ENCODE measurements around the gene FAM149A.
A peak's percentile ranks its signal among the peaks of the same experiment; 100 is the strongest.

Gene FAM149A

DNA sequence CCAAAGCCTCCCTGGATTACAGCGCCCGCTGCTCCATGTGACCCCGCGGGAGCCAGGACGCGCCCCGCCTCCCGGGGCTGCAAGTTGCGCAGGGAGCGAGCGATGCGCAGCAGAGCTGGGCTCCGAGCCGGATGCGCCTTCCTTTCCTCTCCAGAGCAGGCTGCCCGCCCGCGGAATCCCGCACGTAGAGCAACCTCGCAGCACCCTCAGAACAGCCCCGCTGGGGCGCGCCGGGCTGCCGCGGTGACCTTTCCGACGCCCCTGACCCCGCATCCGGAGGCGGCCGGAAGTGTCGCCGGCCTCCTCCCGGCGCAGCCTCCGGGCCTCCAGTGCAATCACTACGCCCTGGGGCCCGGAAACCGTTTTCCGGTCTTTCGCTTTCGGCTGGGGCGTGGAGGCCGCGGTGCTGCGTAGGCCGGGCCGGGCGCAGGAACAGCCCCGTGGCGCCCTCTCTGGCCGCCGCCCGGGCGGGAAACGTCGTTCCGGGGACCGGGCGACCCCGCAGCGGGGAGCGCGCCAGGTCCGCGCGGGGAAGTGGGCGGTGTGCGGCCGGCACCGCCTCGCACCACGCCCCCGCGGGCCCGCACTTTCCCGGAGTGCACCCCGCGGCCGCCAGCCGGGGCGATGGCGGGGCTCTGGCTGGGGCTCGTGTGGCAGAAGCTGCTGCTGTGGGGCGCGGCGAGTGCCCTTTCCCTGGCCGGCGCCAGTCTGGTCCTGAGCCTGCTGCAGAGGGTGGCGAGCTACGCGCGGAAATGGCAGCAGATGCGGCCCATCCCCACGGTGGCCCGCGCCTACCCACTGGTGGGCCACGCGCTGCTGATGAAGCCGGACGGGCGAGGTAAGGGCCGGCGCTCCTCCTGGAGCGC is 86.9 kb downstream of the FAM149A start, which contains the start of gene CYP4V2:
Gene CYP4V2 (plus strand): TSS at position 368 of the 866 bp plus-strand sequence. CDS start 257 bp downstream, at position 625.
- Histone ChIP-seq H3K27ac (ENCODE audit: low read depth, low read length) (peak within 1 kb of the TSS; percentile 96), H3K4me1 (ENCODE audit: insufficient read depth, low read length) (peaks cover 36% of the 10 kb centered on the region), H3K4me3 (ENCODE audit: low read depth in 1 of 2, low read length in 2 of 2) (peak within 1 kb of the TSS; percentile 86 to 89), H3K36me3 (ENCODE audit: insufficient read depth, low read length) (peaks cover 19% of the 10 kb centered on the region), H3K9ac (ENCODE audit: low read length) (peak within 1 kb of the TSS; percentile 91), H3K27me3 (ENCODE audit: control insufficient read depth in 1 of 2, insufficient read depth in 2 of 2, low read length in 2 of 2) (no peaks in the 10 kb centered on the region), H3K9me3 (ENCODE audit: low read length) (no peaks in the 10 kb centered on the region)

- Histone ChIP-seq H3K9me3 (ENCODE audit: low read length) (no peaks in the 10 kb centered on the region), H3K27me3 (ENCODE audit: control insufficient read depth in 1 of 2, insufficient read depth in 2 of 2, low read length in 2 of 2) (no peaks in the 10 kb centered on the region)
Measured at GRCh38 chr4:186192066-186192612, 87.6 kb downstream of the FAM149A start.

GRCh38 chr4:186193851-186194250 is 89.3 kb downstream of the FAM149A start:
- no peaks in the 10 kb centered on the region for H3K9me3 ChIP-seq (ENCODE audit: low read length)
- peaks cover 19% of the 10 kb centered on the region for H3K36me3 ChIP-seq (ENCODE audit: insufficient read depth, low read length)
- H3K27me3 ChIP-seq (ENCODE audit: control insufficient read depth in 1 of 2, insufficient read depth in 2 of 2, low read length in 2 of 2), result no peaks in the 10 kb centered on the region
- no peak overlapping the region for H3K4me3 ChIP-seq (ENCODE audit: low read depth in 1 of 2, low read length in 2 of 2)
- no peak overlapping the region for H3K9ac ChIP-seq (ENCODE audit: low read length)
- no peak overlapping the region for H3K27ac ChIP-seq (ENCODE audit: low read depth, low read length)
- H3K4me1 ChIP-seq (ENCODE audit: insufficient read depth, low read length), result peaks cover 36% of the 10 kb centered on the region

More at GRCh38 chr4:186192066-186192612, 87.6 kb downstream of the FAM149A start:
- Histone ChIP-seq H3K4me3 (ENCODE audit: low read depth in 1 of 2, low read length in 2 of 2) (peak overlapping the region; percentile 86 to 89), H3K27ac (ENCODE audit: low read depth, low read length) (peak overlapping the region; percentile 96), H3K4me1 (ENCODE audit: insufficient read depth, low read length) (peaks cover 36% of the 10 kb centered on the region), H3K36me3 (ENCODE audit: insufficient read depth, low read length) (peaks cover 19% of the 10 kb centered on the region), H3K9ac (ENCODE audit: low read length) (peak overlapping the region; percentile 91)

DNA sequence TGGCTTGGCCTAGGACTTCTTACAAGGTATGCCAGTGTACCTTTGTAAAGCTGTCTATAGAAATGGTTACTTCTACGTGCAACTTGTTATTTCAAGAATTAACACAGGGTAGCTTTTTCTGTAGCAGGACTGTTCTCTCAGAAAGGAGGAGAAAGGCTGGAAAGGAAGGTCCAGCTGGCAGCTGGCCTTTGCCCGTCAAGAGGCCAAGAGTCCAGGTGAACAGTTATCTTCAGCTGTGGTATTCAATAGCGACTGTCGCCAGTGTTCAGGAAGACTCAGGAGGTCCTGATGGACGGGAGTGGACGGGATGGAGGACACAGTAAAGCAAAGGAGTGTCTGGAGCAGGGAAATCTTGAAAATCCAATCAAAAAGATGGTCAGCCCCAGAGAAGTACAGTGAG is 91.6 kb downstream of the FAM149A start:
- no peak overlapping the region for H3K4me3 ChIP-seq (ENCODE audit: low read depth in 1 of 2, low read length in 2 of 2)
- H3K36me3 ChIP-seq (ENCODE audit: insufficient read depth, low read length), result peaks cover 19% of the 10 kb centered on the region
- peaks cover 19% of the 10 kb centered on the region for H3K4me1 ChIP-seq (ENCODE audit: insufficient read depth, low read length)
- H3K9me3 ChIP-seq (ENCODE audit: low read length), result no peaks in the 10 kb centered on the region
- no peak overlapping the region for H3K27ac ChIP-seq (ENCODE audit: low read depth, low read length)
- no peaks in the 10 kb centered on the region for H3K27me3 ChIP-seq (ENCODE audit: control insufficient read depth in 1 of 2, insufficient read depth in 2 of 2, low read length in 2 of 2)
- no peak overlapping the region for H3K9ac ChIP-seq (ENCODE audit: low read length)

DNA sequence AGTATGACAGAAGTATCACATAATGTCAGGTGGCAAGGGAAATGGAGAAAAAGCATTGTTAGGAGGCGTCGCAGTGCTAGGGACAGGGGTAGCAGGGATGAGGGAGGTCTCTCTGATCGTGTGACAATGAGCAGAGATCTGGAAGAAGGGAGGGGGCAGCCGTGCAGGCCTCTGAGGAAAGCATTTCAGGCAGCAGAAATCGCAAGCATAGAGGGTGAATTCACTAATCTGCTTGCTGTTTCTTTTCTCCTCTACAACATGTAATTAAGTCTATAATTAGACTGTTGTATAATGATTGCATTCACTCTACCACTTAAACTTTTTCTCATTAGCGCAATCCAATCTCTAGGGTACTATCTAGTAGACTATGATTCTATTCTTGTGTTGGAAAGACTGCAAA is 96.0 kb downstream of the FAM149A start:
- Histone ChIP-seq H3K4me3 (ENCODE audit: low read depth in 1 of 2, low read length in 2 of 2) (no peak overlapping the region), H3K4me1 (ENCODE audit: insufficient read depth, low read length) (peaks cover 6% of the 10 kb centered on the region), H3K36me3 (ENCODE audit: insufficient read depth, low read length) (peaks cover 2% of the 10 kb centered on the region), H3K27ac (ENCODE audit: low read depth, low read length) (no peak overlapping the region), H3K27me3 (ENCODE audit: control insufficient read depth in 1 of 2, insufficient read depth in 2 of 2, low read length in 2 of 2) (no peaks in the 10 kb centered on the region), H3K9ac (ENCODE audit: low read length) (no peak overlapping the region), H3K9me3 (ENCODE audit: low read length) (no peaks in the 10 kb centered on the region)

- Histone ChIP-seq H3K4me3 (ENCODE audit: low read depth in 1 of 2, low read length in 2 of 2) (no peak overlapping the region), H3K4me1 (ENCODE audit: insufficient read depth, low read length) (peaks cover 6% of the 10 kb centered on the region), H3K27me3 (ENCODE audit: control insufficient read depth in 1 of 2, insufficient read depth in 2 of 2, low read length in 2 of 2) (no peaks in the 10 kb centered on the region), H3K9ac (ENCODE audit: low read length) (no peak overlapping the region), H3K9me3 (ENCODE audit: low read length) (no peaks in the 10 kb centered on the region), H3K27ac (ENCODE audit: low read depth, low read length) (no peak overlapping the region), H3K36me3 (ENCODE audit: insufficient read depth, low read length) (no peaks in the 10 kb centered on the region)
Measured at GRCh38 chr4:186201010-186201409, 96.5 kb downstream of the FAM149A start.

GRCh38 chr4:186201535-186202230 is 97.2 kb downstream of the FAM149A start:
- H3K9me3 ChIP-seq (ENCODE audit: low read length), result no peaks in the 10 kb centered on the region
- no peaks in the 10 kb centered on the region for H3K27me3 ChIP-seq (ENCODE audit: control insufficient read depth in 1 of 2, insufficient read depth in 2 of 2, low read length in 2 of 2)
- no peak overlapping the region for H3K27ac ChIP-seq (ENCODE audit: low read depth, low read length)
- H3K4me1 ChIP-seq (ENCODE audit: insufficient read depth, low read length), result peaks cover 6% of the 10 kb centered on the region
- H3K9ac ChIP-seq (ENCODE audit: low read length), result no peak overlapping the region
- no peak overlapping the region for H3K4me3 ChIP-seq (ENCODE audit: low read depth in 1 of 2, low read length in 2 of 2)
- H3K36me3 ChIP-seq (ENCODE audit: insufficient read depth, low read length), result no peaks in the 10 kb centered on the region

DNA sequence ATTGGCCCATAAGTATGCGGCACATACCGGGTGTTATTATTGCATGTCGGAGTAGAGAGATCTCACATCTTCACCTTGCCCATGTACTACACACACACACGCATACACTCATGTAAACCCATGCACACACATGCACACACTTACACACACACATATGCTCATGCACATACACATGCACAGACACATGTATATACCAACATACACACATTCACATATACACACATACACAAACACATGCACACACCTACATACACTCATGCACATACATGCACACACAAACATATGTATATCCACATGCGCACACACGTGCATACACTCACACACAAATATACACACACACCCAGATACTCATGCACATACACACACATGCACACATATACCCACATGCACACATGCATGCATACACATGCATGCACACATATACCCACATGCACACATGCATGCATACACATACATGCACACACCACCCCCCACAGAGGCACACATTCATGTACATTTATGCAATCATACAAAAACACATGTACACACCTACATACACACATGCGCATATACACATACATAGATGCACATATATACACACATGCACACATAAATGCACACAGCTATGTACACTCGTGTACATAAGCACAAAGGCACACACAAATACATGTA is 98.1 kb downstream of the FAM149A start:
- Histone ChIP-seq H3K9me3 (ENCODE audit: low read length) (no peaks in the 10 kb centered on the region), H3K36me3 (ENCODE audit: insufficient read depth, low read length) (no peaks in the 10 kb centered on the region), H3K4me1 (ENCODE audit: insufficient read depth, low read length) (peaks cover 6% of the 10 kb centered on the region), H3K27me3 (ENCODE audit: control insufficient read depth in 1 of 2, insufficient read depth in 2 of 2, low read length in 2 of 2) (no peaks in the 10 kb centered on the region), H3K27ac (ENCODE audit: low read depth, low read length) (no peak overlapping the region), H3K9ac (ENCODE audit: low read length) (no peak overlapping the region), H3K4me3 (ENCODE audit: low read depth in 1 of 2, low read length in 2 of 2) (no peak overlapping the region)

GRCh38 chr4:186203406-186203805 is 98.9 kb downstream of the FAM149A start:
- H3K9ac ChIP-seq (ENCODE audit: low read length), result no peak overlapping the region
- peak overlapping the region in 1 of 2 donors; percentile 1 for H3K4me3 ChIP-seq (ENCODE audit: low read depth in 1 of 2, low read length in 2 of 2)
- no peaks in the 10 kb centered on the region for H3K36me3 ChIP-seq (ENCODE audit: insufficient read depth, low read length)
- H3K27me3 ChIP-seq (ENCODE audit: control insufficient read depth in 1 of 2, insufficient read depth in 2 of 2, low read length in 2 of 2), result no peaks in the 10 kb centered on the region
- peaks cover 6% of the 10 kb centered on the region for H3K4me1 ChIP-seq (ENCODE audit: insufficient read depth, low read length)
- H3K27ac ChIP-seq (ENCODE audit: low read depth, low read length), result no peak overlapping the region
- H3K9me3 ChIP-seq (ENCODE audit: low read length), result no peaks in the 10 kb centered on the region

- Histone ChIP-seq H3K27me3 (ENCODE audit: control insufficient read depth in 1 of 2, insufficient read depth in 2 of 2, low read length in 2 of 2) (no peaks in the 10 kb centered on the region), H3K36me3 (ENCODE audit: insufficient read depth, low read length) (peaks cover 7% of the 10 kb centered on the region), H3K9ac (ENCODE audit: low read length) (no peak overlapping the region), H3K27ac (ENCODE audit: low read depth, low read length) (no peak overlapping the region), H3K4me3 (ENCODE audit: low read depth in 1 of 2, low read length in 2 of 2) (peak overlapping the region in 1 of 2 donors; percentile 44), H3K9me3 (ENCODE audit: low read length) (no peaks in the 10 kb centered on the region), H3K4me1 (ENCODE audit: insufficient read depth, low read length) (peaks cover 6% of the 10 kb centered on the region)
Measured at GRCh38 chr4:186204103-186204559, 99.6 kb downstream of the FAM149A start.

DNA sequence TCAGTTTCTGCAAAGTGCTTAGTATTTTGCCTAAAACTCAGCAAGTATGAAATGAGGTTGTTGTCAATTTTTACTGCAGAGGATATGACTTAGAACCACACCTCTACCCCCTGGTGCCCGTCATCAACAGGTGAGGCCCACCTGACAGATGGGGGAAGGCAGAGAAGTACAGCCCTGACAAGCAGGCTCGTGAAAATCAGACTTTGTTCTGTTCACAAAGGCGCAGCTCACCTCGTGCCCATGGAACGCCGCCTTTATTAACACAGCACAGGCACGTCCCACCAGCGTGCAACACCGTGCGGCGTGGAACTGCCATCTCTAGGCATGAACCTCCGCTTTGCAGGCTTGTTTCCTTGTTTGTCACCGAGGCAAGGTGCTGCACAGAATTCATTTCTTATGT is 100.2 kb downstream of the FAM149A start:
- peak overlapping the region in 1 of 2 donors; percentile 44 for H3K4me3 ChIP-seq (ENCODE audit: low read depth in 1 of 2, low read length in 2 of 2)
- no peak overlapping the region for H3K27ac ChIP-seq (ENCODE audit: low read depth, low read length)
- peaks cover 12% of the 10 kb centered on the region for H3K36me3 ChIP-seq (ENCODE audit: insufficient read depth, low read length)
- H3K9ac ChIP-seq (ENCODE audit: low read length), result no peak overlapping the region
- no peaks in the 10 kb centered on the region for H3K27me3 ChIP-seq (ENCODE audit: control insufficient read depth in 1 of 2, insufficient read depth in 2 of 2, low read length in 2 of 2)
- H3K4me1 ChIP-seq (ENCODE audit: insufficient read depth, low read length), result peaks cover 6% of the 10 kb centered on the region
- H3K9me3 ChIP-seq (ENCODE audit: low read length), result no peaks in the 10 kb centered on the region
